HS-5 (cell line): ENCODE data around the gene PLEKHG3.

ENCODE experiments used
- DNase-seq: peaks from one replicate; pipeline ENCODE4 v3.0.0-alpha.2; 2012; ENCODE audit warnings: low read depth

PLEKHG3 gene

GRCh38 chr14:64784006-64784405 is 79.8 kb downstream of the PLEKHG3 start:
- no peak for DNase-seq

DNA sequence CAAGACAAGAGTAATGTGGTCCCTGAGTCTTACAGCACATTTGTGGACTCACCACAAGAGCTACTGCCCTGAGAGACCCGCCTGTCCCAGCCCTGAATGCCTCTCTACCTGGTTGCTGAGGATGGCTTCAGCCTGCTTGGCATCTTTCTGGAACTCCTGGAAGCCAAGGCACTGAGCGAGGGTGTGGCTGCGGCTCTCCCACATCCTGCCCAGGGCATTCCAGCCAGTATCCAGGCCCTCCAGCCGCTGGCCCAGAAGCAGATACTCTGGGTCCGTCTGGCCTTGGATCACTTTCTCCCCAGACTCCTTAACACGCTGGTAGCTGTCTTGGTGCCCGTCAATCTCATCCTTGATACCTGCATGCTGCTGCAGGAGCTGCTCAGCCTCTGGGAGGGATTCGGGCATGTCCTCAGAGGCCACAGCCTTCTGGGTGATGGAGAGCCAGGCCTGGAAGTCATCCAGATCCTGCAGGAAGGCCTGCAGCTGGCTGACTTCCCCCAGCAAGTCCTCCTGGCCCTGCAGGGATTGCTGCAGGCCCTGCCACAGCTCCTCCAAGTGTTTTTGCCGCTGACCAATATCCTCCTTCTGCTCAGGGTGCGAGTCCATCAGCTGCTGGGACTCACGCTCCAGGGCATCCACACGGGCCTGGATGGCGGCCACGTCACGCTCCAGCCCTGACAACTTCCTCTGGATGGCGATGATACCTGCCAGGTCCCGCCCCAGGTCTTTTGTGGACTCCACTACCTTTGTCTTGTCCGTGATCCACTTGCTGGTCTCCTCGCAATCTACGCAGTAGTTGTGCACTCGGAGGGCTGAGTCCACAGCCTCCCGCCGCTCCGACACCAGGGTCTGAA is 82.3 kb downstream of the PLEKHG3 start:
- no peak for DNase-seq

DNA sequence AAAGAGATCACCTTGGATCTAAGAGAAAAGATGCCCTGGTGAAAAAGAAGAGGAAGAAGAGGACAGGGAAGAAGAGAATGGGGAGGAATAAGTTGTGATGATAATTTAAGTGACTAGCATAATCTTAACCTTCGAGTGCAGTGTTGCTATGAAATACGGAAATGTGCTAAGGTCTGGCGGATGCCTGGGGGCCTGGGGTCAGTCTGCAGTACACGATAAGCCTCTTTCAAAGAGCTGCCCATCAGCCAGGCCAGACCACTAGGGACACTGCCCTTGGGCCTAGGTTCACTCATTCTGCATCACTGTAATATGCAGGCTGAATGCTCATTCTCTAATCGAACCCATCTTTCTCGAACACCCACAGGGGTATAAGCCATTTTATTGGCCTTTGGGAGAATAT is 83.4 kb downstream of the PLEKHG3 start:
- no peak for DNase-seq

DNA sequence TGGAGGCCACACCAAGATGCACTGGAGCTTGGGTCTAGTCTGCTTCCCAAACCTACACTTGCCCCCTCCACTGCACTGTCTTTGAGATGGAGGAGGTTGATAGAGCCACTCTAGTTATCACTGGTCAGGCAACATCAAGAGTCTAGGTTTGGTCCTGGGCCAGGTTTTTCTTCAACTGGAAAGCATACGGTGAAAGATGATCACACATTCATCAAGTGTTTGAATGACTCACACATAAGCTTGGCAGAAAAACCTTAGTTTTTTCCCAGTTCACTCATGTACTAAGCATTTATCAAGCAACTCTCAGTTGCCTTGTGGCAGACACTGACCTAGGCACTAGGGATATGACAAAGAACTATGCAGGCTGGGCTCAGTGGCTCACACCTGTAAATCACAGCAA is 84.5 kb downstream of the PLEKHG3 start:
- DNase-seq = peak; percentile 67

GRCh38 chr14:64789696-64790095 is 85.5 kb downstream of the PLEKHG3 start:
- DNase-seq = no peak

DNA sequence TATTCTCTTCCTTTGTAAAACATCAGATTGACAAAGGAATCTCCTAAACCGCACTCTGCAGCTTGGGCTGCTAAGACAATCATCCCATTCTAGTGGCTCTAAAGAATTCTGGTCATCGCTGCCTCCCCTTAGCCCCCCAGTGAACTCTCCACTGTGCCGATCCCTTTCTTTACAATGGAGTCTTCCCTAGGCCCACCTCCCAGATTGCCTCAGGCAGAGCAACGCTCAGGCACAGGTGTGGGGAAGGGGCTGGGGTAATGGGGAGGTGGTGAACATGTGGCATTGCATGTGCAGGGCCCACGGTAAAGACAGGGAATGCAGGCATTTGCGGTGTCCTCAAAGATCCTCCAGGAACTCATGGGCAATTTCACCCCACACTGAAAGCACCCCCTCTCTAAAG is 86.3 kb downstream of the PLEKHG3 start:
- no peak for DNase-seq

- DNase-seq = no peak
Observed at GRCh38 chr14:64792231-64792630, 88.0 kb downstream of the PLEKHG3 start.

- no peak for DNase-seq
Observed at GRCh38 chr14:64792871-64793560, 88.8 kb downstream of the PLEKHG3 start.

DNA sequence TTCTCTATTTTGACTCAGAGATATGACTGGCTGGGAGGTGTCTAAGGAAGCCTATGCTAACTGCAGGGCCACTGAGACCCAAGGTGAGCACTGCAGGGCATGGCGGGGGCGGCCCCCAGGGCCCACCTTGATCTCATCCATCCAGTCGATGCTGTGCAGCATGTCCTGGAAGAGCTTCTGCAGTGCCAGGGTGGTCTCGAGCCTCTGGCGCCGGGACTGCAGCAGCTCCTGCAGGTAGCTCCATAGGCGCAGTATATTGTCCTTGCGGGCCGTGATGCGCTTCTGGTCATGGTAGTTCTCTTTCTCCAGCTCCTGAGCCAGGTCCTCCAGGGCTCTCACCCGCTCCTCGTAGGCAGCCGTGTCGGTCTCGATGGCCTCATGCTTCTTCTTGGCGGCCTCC is 91.0 kb downstream of the PLEKHG3 start:
- no peak for DNase-seq

DNA sequence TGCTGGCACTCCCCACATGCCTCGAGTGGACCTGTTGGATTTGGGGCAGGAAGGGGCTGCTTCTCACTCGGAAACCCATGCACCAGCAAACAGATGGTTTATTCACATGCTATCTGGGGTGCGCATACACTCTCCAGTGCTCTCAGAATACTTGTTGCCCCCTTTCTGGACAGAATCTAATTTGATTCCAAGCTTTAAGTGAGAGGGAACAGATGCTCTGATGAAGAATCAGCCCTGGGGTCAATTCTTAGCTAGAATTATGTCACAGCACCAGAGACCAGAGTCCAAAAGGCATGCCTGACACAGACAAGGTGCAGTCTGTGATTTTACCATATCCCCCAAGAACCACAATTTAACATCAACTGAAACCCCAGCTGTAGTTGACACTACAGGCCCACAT is 91.7 kb downstream of the PLEKHG3 start:
- no peak for DNase-seq

GRCh38 chr14:64796369-64796768 is 92.1 kb downstream of the PLEKHG3 start:
- no peak for DNase-seq

DNA sequence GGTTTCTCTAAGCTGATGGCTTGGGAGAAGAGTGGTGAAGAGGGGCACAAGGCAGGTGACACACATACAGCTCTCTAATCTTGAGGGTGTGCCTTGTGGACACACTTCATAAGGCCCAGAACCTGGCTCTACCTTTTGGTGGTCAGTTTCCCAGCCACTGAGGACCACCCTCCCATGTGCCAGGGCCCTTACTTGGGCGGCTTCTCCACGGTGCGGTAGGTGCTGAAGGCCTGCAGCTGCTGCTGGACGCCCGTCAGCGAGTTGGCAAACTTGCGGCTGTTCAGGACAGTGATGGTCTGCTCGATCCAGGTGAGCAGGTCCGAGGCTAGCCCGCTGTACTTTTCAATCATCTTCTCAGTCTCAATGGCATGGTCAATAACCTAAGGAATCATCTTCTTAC is 95.3 kb downstream of the PLEKHG3 start:
- DNase-seq = no peak
